C4-2B (cell line): Measurements from ENCODE around the gene CCDC34.

Experiments
- H3K27ac ChIP-seq: fragments of 450-650 bp; 2 replicates; pipeline ENCODE4 v1.5.1; 2017
- CTCF ChIP-seq: fragments of 450-650 bp; conservative IDR thresholded peaks from 2 replicates; pipeline ENCODE4 v1.5.1; 2017; ENCODE audit warnings: mild to moderate bottlenecking
- ZFX ChIP-seq: fragments of 450-650 bp; IDR thresholded peaks from 2 replicates; pipeline ENCODE4 v1.6.1; 2017

CCDC34 gene

GRCh38 chr11:27296497-27296896 is 66.5 kb downstream of the CCDC34 start:
- no peak overlapping the region for H3K27ac ChIP-seq
- peak; percentile 89 for TF ChIP-seq CTCF
- TF ChIP-seq ZFX = no peak

DNA sequence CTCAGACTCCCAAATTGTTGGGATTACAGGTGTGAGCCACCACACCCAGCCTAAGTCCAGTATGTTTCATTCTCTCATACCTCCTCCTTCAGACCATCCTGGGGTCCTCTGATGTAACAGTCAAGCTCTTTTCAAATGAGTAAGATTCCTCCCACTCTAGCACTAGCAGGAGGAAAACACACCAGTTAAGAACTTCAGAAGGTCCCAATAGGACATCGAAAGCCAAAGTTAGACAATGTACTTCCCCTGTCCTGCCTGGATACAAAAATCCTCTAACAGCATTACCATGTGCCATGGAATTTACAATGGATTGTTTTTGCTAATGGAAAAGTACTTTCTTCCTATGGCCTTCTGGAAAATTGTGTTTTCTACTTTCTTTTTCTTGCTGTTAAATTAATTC is 67.1 kb downstream of the CCDC34 start:
- H3K27ac ChIP-seq = no peak overlapping the region
- TF ChIP-seq ZFX = no peak
- TF ChIP-seq CTCF = no peak

- TF ChIP-seq ZFX = no peak
- no peak for TF ChIP-seq CTCF
- H3K27ac ChIP-seq = no peak overlapping the region
These were observed 68.4 kb downstream of the CCDC34 start for GRCh38 chr11:27294654-27295053.

GRCh38 chr11:27293515-27294417 is 69.2 kb downstream of the CCDC34 start:
- H3K27ac ChIP-seq = no peak overlapping the region
- TF ChIP-seq CTCF (no peak), ZFX (no peak)

DNA sequence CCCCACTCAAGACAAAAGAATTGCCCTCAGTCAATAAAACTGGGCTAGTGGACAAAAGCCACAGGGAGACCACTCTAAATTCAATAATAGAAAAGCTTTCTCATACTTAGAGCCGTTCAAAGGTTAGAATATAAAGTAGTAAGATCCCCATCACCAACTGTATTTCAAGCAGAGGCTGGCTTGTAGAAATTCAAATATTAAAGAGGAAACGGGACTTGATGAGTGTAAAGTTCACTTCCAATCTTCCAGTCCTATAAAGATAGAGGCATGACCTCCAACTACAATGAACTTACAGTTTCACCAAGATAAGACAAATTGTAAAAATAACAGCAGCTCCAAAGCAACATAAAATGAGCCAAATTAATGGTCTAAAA is 70.4 kb downstream of the CCDC34 start:
- TF ChIP-seq ZFX = no peak
- TF ChIP-seq CTCF = no peak
- H3K27ac ChIP-seq = no peak overlapping the region

DNA sequence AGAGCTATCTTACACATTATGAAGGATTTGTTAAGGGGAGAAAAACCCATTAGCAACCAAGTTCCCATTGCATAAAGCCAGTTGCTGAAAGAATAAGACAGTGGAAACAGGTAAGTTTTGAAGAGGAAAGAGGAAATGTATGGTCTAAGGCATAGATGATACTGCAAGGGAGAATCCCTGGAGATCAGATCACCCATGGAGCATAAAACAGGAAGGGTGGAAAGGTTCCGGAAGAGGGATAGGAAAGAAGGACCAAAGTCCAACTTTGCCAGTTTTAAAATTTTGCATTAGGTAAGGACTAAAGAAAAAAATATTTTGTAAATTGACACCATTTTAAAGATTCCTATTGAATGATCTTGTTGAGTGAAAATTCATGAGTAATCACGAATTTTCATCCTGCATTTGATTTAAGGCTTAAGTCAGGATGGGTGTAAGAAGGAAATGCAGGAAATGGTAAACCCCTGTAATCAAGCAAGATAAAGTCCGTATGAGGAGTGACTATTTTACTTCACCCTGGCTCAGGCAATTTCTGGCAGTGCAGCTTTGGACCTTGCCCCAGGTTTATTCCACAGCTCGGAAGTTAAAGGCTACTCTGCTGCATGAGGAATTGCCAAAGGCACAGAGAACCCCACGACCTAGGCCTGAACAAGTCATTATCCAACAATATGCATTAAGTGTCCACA is 70.9 kb downstream of the CCDC34 start:
- TF ChIP-seq ZFX (no peak), CTCF (no peak)
- H3K27ac ChIP-seq = no peak overlapping the region

DNA sequence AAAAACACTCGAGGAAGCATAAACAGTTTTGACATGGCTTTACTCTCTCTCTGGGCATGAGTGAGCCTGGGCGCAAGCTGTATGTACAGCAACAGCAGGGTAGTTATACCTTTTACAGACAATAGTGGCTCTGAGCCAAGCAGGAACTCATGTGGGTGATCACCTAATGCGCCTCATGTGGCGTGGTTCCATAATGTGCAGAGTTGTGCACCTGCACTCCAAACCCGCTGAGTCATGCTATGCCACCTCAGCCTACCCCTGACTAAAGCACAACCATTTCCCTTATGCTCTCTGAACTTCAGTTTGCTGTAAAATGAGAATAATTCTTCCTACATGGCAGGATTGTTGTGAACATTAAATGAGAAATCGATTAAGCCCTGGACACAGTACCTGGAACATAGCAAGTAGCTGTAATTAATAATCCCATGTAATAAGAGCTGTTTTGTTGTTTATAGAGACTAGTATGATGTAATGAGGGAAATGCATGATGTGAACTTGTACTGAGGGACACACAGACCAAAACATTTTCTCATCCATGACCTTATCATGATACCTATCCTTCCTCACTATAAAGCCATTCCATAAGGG is 71.6 kb downstream of the CCDC34 start:
- H3K27ac ChIP-seq = no peak overlapping the region
- no peak for TF ChIP-seq CTCF
- TF ChIP-seq ZFX = no peak
